Measurements from ENCODE around the gene CDC7. TPM values are rescaled to one million over a fixed set of nuclear protein-coding genes. Genes with fewer than 3 reads are reported as not detected.

CDC7 gene
- total and polyA plus RNA-seq, 9 of the 15 experiments (the other 6 are each of a cell fraction or from before 2014, with no cell fraction given) = 22.3 to 66.8 (median 44.2) TPM

GRCh38 chr1:91499904-91500755 is 521 bp upstream of the CDC7 start (continued):
- peak; percentile 79 for TF ChIP-seq CUX1 (CRISPR knock-in tag; IDR thresholded peaks at IDR 0.05)
- 0 out of 2 replicates have a peak, but pooled peaks have one; percentile 52 for TF ChIP-seq ZNF197 (CRISPR knock-in tag; IDR thresholded peaks at IDR 0.05; ENCODE audit: low read depth)
- no peak for TF ChIP-seq IRF2 (CRISPR knock-in tag; IDR thresholded peaks at IDR 0.05)
- 0 out of 2 replicates have a peak, but pooled peaks have one; percentile 7 for TF ChIP-seq ETV1 (tag; conservative IDR thresholded peaks at IDR 0.05; ENCODE audit: low read depth)
- peak; percentile 77 for TF ChIP-seq SPI1 (IDR thresholded peaks at IDR 0.05; ENCODE audit: borderline replicate concordance, low read depth, low read length)
- no peak for TF ChIP-seq NFIX (CRISPR knock-in tag; IDR thresholded peaks at IDR 0.05; ENCODE audit: low read depth)
- TF ChIP-seq CHCHD3 (CRISPR knock-in tag; IDR thresholded peaks at IDR 0.05) = peak; percentile 26; the same call in 1 of the 2 replicates
- TF ChIP-seq CGGBP1 (CRISPR knock-in tag; IDR thresholded peaks at IDR 0.05) = 0 out of 2 replicates have a peak, but pooled peaks have one; percentile 25
- no peak for TF ChIP-seq XRCC5 (IDR thresholded peaks at IDR 0.05; ENCODE audit: low read depth, low read length)
- peak; percentile 54 for TF ChIP-seq SMARCE1 (IDR thresholded peaks at IDR 0.05)
- peak; percentile 50 for TF ChIP-seq ARID1B (IDR thresholded peaks at IDR 0.05)
- no peak for TF ChIP-seq CSDE1 (IDR thresholded peaks at IDR 0.05)
- TF ChIP-seq TRIM24 (IDR thresholded peaks at IDR 0.05) = peak in 1 of 2 experiments; percentile 96; a peak in 1 of 4 replicates
- TF ChIP-seq THRB (CRISPR knock-in tag; conservative IDR thresholded peaks at IDR 0.05) = peak; percentile 63; the same call in 1 of the 2 replicates
- TF ChIP-seq CHAMP1 (IDR thresholded peaks at IDR 0.05) = no peak; the same call in 1 of the 2 replicates
